ENCODE results near the gene PTK7.

GRCh38 chr6:43113431-43114260 lies 37.5 kb downstream of the PTK7 start:
- no peak for TF ChIP-seq CTCF (IDR thresholded peaks at IDR 0.05)
- no peak for TF ChIP-seq EZH2 (IDR thresholded peaks at IDR 0.05)
- no peak for TF ChIP-seq EZH2phosphoT487 (IDR thresholded peaks at IDR 0.05)

All from neural progenitor cell (in vitro differentiated cells).